HG02973 (cell line): ENCODE data around the gene TMC6.
"Not testable (repeated sequence)": the region's sequence is repeated elsewhere in the genome, so short reads cannot be mapped to it uniquely, and the experiment has no call there.

ENCODE experiments used
- ATAC-seq: cut with Tn5 transposase; IDR thresholded peaks from one replicate; pipeline ENCODE4 v1.9.1; 2021; ENCODE audit warnings: moderate library complexity; ENCODE audit not compliant: unreplicated experiment

The TMC6 gene, protein sequence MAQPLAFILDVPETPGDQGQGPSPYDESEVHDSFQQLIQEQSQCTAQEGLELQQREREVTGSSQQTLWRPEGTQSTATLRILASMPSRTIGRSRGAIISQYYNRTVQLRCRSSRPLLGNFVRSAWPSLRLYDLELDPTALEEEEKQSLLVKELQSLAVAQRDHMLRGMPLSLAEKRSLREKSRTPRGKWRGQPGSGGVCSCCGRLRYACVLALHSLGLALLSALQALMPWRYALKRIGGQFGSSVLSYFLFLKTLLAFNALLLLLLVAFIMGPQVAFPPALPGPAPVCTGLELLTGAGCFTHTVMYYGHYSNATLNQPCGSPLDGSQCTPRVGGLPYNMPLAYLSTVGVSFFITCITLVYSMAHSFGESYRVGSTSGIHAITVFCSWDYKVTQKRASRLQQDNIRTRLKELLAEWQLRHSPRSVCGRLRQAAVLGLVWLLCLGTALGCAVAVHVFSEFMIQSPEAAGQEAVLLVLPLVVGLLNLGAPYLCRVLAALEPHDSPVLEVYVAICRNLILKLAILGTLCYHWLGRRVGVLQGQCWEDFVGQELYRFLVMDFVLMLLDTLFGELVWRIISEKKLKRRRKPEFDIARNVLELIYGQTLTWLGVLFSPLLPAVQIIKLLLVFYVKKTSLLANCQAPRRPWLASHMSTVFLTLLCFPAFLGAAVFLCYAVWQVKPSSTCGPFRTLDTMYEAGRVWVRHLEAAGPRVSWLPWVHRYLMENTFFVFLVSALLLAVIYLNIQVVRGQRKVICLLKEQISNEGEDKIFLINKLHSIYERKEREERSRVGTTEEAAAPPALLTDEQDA

DNA sequence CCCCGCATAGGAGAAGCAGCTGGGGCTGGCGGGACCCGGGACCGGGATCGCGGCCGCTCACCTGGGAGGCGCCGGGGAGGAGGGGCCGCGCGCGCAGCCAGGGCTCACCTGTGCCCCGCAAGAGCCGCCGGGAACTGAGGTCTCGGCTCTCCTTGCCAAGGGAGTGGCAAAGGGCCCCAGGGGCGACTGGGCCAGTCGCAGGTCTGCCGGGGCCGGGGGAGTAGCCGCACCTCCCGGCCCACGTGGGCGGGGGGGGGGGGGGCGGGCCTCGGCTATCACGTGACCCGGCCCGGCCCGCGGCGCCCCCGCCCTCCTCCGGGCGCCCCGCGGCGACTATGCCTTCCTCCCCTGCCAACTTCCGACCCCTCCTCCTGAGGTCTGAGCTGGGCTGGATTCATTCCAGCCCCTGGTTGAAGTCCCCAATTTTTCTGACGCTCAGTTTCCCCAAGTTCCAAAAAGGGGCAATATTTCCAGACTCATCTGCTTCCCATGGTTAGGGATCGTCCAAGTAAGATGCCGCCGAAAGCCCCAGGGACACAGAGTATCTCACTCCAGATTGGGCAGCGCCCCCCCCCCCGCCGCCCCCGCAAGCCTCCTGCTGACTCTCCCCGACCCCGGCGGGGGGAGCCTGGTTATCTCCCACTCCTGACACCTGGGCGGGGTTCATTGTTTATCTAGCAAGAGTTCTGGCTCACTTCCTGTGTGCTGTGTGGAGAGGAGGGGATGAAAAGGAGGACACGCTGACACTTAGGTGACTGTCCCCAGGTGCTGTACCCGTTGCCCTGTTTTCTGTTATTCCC lies at the start of gene TMC6:
Gene TMC6 (minus strand): TSS at position 205 of the 800 bp plus-strand sequence. CDS start 1,923 bp downstream, outside the sequence.
- ATAC-seq = no peak

DNA sequence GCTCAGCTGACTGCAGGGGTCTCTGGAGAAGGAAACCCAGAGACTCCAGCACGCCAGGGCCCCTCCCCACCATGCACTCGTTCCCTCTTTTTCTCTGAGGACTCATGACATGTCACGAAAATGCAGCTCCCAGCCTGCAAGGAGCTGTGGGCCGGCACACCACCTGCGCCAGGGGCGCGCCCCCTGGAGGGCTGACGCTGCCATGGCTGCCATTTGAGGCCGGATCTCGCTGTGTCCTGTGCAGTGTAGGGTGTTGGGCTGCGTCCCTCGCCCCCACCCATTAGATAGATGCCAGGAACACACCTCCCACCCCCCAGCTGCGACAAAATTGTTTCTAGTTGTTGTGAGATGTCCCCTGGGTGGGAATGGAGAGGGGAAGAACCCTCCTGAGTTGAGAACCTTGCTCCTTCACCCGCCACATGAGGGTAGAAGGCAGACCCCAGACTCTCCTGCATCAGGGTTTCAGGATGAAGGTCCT lies 48.0 kb upstream of the TMC6 start:
- no peak for ATAC-seq

DNA sequence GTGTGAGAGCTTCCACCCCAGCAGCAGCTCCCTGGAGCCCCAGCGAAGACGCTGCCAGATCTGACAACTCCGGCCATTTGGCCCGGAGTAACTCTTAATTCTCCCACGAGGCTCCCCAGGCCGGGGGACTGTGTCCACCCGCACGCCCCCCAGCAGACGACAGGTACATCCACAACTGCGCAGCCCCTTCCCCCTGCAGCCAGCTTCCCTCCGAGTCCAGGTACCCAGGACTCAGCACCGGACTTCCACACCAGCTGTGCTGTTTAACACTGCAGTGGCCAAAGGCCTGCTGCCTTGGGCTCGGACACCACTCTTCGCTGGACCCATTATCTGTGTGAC lies 47.1 kb upstream of the TMC6 start:
- no peak for ATAC-seq

DNA sequence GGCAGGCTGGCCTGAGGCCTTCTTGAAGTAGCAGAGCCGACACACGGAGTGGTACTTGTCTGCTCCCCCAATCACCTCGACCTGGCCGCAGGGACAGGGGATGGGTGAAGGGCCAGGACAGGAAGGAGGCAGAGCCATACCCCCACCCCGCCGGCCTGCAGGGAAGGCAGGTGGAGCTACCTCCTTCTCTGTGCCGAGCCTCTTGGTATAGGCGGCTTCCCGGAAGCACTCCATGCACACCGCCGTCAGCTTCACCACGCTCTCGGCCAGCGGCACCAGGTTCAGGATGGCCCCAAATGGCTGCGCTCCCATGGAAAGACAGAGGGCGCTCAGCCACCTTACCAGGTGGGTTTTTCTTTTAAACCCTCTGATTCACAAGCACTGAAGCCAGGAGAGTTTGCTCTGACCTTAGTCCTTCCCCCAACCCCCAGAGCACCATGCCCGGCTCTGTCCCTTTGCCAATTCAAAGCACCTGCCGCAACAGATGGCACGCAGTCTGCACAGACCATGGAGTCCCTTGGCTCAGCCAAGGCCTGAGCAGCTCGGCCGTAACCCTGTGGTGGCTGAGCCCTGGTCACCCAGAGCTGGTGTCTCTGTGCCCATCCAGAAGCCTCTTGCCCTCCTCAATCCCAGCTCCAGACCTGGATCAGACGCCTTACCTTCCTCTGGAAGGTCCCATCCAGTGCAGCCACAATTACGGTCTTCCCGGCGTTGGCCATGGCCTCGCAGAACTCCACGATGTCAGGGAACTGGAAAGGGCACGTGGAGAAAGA lies 46.5 kb upstream of the TMC6 start:
- ATAC-seq = no peak

DNA sequence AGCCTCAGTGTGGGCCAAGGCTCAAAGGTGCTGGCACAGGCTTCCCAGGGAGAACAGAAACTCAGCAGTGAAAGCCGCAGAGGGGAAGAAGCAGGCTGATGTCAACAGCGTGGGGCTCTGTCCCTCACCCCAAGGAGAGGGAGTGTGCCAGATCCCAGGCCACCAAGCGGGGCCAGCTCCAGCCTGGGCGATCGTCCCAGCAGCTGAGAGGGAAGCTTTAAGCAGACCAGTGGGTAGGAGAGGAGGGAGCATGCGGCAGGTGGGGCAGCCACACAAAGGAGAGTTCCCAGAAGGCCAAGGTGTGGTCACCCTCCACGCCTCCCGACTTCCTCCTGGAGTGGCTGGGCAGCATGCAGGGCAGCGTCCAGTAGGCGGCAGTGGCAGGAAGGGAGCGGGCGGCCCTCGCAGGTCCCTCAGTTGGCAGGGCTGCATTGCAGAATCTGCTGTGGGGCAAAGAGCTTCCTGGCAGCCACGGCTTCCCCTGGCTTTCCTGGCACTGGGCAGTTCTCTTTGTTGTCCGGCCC lies 45.9 kb upstream of the TMC6 start:
- no peak for ATAC-seq

DNA sequence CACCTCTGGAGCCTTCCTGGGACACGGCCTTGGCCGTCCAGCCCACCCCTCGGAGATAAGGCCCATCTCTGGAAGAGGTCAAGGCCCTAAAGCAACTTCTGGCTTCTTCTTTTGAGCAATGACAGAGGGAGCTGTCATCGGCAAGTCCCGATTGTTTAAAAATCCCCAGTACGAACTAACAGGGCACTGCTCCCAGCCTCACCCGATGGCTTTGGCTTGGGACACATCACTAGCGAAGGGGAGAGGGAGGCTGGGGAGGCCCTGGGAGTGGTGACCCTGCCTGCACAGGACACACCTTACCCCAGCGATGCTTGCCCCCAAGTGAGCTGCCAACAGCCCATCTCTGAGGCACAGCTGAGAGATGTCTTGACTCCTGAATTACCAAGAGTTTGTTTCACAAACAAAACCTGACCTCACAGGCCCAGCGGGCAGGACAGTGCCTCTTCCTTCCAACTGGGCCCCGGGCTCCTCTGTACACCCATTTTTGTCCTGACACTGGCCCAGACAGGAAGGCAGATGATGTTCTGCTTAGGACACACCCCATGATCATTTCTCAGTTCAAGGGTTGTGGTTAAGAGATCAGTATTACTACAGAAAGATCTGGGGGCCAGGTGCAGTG lies 44.7 kb upstream of the TMC6 start:
- ATAC-seq = no peak

DNA sequence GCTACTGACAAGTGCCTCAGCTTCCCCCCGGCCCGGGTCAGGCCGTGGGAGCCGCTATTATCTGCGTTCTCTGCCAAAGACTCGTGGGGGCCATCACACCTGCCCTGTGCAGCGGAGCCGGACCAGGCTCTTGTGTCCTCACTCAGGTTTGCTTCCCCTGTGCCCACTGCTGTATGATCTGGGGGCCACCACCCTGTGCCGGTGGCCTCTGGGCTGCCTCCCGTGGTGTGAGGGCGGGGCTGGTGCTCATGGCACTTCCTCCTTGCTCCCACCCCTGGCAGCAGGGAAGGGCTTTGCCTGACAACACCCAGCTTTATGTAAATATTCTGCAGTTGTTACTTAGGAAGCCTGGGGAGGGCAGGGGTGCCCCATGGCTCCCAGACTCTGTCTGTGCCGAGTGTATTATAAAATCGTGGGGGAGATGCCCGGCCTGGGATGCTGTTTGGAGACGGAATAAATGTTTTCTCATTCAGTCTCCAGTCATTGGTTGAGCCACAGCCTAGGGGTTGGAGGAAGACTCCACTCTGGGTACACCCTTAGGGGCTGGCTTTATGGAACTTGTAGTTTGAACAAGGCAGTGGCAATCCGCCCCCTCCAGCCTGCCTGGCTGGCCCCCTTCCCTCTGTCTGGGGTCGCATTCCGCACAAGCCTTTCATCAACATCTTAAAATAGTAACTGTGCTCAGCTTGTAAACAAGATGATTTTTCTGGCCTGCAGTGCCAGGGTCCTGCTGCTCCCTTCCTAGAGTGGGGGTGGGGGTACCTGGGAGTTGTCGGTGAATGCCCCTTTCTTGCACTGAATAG lies 43.9 kb upstream of the TMC6 start:
- no peak for ATAC-seq

DNA sequence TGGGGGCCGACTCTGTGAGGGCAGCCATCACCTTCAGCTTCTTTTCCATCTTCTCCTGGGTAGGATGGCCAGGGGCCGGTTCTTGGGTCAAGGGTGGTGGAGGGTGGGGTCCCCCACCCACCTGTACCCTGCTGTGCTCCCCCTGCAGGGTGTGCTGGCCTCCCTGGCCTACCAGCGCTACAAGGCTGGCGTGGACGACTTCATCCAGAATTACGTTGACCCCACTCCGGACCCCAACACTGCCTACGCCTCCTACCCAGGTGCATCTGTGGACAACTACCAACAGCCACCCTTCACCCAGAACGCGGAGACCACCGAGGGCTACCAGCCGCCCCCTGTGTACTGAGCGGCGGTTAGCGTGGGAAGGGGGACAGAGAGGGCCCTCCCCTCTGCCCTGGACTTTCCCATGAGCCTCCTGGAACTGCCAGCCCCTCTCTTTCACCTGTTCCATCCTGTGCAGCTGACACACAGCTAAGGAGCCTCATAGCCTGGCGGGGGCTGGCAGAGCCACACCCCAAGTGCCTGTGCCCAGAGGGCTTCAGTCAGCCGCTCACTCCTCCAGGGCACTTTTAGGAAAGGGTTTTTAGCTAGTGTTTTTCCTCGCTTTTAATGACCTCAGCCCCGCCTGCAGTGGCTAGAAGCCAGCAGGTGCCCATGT lies 43.2 kb upstream of the TMC6 start:
- not testable (repeated sequence) for ATAC-seq

DNA sequence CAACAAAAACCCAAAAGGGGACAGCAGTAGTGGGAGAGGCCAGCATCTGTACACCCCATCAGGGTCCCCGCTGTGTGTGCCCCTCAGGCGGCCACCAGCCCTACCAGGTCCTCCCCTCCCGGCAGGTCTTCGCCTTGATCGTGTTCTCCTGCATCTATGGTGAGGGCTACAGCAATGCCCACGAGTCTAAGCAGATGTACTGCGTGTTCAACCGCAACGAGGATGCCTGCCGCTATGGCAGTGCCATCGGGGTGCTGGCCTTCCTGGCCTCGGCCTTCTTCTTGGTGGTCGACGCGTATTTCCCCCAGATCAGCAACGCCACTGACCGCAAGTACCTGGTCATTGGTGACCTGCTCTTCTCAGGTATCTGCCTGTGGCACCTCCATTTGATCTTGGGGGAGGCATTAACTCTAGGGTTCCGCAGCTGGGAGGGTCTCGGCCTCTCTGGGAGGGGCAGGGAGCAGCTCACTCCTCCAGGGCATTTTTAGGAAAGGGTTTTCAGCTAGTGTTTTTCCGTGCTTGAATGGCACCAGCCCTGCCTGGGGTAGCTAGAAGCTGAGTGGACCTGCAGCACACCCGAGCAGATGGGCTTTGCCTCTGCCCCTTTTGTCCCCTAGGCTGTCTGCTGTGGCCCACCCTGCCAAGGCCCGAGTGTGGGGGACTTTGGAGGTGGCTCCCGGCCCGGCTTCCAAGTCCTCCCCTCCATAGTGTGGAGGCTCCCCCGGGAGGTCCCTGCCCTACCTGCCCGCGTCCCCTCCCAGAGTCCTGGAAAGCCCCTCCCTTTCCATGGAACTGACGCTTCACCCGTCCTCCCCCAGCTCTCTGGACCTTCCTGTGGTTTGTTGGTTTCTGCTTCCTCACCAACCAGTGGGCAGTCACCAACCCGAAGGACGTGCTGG lies 42.4 kb upstream of the TMC6 start:
- ATAC-seq = no peak

DNA sequence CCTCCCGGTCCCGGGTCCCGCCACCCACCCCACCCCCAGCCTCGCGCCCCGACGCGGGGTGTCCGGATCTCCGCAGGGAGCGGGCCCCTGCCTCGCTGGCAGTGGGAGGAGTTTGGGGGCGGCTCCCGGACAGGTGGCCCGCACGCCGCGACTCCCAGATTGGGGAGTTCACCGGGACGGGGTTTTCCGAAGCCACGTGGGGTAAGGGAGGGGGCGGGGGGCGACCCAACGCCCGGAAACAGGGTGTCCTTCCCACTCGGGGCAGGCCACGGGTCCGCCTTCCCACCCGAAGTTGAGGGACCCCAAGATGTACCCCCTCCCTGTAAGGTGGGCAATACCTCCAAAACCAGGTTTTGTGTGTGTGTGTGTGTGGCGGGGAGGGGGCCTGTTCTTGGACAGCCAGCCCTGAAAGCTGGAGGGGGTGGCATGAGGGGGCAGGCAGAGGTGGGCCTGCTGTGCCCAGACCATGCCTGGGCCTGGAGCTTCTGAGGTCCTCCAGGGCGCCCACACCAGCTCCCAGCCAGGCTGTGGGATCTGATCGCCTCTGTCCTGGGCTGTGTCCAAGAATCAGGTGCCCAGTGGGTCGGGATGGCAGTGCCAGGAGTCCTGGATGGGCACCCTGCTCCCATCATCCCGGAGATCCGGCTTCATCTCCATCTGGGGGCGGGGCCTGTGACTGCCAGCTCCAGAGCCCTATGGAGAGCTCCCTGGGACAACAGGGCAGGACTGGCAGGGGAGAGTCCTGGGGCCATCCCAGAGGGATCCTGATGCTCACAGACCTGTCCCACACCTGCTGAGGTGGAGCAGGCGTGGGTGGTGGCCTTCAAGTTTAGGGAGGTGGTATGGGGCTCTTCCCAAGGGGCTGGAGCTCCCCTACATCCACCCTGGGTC lies 40.6 kb upstream of the TMC6 start:
- ATAC-seq = peak; percentile 10

DNA sequence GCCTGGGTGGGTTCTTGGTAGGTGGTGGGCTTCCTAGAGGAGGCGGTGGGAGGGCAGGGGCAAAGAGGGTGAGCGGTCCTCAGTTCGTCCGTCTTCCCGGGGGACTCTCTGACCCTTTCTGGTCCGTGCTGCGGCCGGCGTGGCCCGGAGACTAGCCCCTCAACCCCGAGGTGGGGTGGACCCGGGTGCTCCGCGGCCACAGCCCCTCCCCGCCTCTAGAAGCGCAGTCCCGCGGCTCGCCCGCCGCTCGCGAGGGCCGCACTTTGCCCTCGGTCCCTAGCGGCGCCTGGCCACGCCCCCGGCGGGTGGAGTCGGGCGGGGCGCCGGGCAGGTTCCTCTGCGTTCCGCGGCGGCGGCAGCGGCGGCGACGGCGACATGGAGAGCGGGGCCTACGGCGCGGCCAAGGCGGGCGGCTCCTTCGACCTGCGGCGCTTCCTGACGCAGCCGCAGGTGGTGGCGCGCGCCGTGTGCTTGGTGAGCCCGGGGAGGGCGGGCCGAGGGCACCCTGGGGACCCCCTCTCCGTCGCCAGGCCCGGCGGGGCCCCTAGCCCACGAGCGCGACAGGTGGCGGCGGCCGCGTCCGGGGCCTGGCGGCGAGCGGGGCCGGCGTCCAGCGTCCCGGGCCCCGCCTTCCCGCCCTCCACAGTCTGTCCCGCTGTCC lies 39.8 kb upstream of the TMC6 start, which contains the start of gene SYNGR2:
Gene SYNGR2 (plus strand): TSS at position 340 of the 661 bp plus-strand sequence. CDS start 36 bp downstream, at position 376.
- ATAC-seq = peak; percentile 37

DNA sequence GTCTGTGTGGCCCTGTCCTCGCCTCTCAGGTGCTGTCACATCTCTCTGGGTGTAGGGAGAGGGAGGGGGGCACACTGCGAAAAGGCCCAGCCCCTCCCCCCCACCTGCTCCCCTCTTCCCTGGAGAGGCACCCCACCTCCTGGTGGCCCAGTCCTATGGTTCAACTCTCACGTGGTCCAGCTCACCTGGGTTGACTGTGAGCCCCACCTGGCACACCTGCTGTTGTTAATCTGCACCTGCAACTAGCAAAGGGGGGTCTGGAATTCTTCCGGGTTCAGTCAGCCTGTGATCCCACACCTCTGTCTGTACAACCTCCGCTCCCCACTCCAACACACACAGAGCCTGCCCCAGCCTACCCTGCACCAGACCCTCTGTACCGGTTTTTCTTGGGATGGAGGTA lies 37.9 kb upstream of the TMC6 start:
- no peak for ATAC-seq

DNA sequence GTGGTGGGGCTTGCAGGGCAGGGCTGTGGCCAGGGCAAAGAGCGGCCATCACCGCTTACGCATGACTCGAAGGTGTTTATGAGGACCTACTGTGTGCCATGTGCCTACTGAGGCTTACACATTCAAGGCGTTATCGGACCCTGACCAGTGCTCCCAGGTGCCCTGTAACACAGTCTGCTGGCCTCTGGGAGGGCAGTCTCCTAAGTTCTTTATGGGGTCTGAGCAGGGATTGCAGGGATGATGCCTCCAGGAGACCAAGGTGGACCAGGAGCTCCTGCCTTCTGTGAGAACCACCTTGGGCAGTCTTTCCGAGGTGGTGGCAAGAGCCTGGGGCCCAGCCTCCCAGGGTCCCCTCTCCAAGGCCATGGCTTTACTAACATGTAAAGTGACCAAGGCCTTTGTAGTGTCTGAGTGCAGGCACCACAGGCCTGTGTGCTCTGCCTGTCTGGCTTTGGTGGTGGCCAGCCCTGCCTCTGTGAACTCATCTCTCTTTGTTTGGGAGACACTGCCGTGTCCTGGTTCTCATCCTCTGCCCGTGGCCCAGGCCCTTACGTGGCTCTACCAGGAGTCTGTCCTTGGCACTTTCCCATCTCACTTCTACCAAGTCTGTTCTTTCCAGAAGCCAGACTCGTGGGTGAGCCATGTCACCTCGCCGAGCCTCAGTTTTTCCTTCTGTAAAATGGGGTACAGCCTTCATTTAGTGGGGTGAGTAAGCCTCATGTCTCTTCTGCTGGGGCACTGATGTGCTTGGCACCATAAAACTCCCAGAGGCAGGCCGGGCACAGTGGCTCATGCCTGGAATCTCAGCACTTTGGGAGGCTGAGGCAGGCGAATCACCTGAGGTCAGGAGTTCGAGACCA lies 36.4 kb upstream of the TMC6 start:
- ATAC-seq = no peak

DNA sequence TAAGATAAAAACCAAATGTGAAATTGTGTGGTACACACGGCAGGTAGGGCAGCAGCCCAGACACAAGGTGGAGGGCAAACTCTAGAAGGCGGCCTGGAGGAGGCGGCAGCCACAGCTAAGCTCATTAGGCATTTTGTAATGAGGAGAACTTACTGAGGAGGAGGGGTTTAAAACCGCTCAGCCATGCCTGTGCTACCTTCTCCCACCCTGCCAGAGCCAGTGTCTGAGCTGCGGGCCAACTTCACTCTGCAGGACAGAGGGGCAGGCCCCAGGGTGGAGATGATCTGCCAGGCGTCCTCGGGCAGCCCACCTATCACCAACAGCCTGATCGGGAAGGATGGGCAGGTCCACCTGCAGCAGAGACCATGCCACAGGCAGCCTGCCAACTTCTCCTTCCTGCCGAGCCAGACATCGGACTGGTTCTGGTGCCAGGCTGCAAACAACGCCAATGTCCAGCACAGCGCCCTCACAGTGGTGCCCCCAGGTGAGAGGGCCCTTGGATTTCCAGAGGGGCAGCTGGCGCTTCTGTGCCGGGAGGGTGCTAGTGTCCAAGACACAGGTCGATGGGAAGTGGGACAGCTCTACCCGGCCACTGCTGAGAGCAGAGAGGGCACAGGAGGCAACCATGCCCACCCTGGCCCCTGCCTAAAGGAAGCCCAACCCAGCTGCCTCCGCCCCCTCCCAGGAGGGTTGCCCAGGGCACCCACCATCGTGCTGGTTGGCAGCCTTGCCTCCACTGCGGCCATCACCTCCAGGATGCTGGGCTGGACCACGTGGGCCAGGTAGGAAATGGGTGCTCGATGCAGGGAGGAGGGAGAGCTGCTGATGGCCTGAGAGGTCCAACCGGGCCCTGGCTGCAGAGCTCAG lies 35.6 kb upstream of the TMC6 start:
- no peak for ATAC-seq
